AG10803 (cell line): ENCODE data around the gene DISC1.
"Not testable (repeated sequence)": the region's sequence is repeated elsewhere in the genome, so short reads cannot be mapped to it uniquely, and the experiment has no call there.

Experiments
- DNase-seq: peaks from one replicate; pipeline ENCODE4 v3.0.0; 2010; ENCODE audit warnings: low read depth
- H3K4me3 ChIP-seq: 2 replicates; pipeline ENCODE4 v1.5.1; 2011; ENCODE audit warnings: mild to moderate bottlenecking, low read length, control low read depth
- TF ChIP-seq, protein P1 (sequence below): conservative IDR thresholded peaks from 2 replicates; pipeline ENCODE4 v1.5.1; 2011; ENCODE audit warnings: mild to moderate bottlenecking, low read length, control low read depth, inconsistent platforms

The DISC1 gene

DNA sequence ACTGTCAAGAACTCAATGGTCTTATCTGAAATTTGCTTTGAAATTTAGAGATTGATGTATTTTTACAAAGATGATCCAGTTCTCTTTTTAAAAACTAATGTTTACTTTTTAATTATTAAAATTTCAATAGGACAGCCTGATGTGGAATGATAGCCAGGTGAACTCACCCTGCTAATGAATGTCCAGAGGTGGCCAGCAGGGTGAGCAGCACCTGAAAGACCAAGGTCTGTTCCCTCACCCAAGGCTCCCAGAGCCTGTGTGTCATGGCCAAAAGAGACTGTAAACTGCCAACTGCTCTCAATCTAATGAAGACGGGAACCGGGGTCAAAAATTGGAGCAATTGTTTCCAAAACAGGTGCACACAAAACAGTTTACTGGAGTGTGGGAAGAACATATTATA is 340.4 kb downstream of the DISC1 start:
- no peak overlapping the region for H3K4me3 ChIP-seq
- no peak for DNase-seq
- TF ChIP-seq, protein P1, sequence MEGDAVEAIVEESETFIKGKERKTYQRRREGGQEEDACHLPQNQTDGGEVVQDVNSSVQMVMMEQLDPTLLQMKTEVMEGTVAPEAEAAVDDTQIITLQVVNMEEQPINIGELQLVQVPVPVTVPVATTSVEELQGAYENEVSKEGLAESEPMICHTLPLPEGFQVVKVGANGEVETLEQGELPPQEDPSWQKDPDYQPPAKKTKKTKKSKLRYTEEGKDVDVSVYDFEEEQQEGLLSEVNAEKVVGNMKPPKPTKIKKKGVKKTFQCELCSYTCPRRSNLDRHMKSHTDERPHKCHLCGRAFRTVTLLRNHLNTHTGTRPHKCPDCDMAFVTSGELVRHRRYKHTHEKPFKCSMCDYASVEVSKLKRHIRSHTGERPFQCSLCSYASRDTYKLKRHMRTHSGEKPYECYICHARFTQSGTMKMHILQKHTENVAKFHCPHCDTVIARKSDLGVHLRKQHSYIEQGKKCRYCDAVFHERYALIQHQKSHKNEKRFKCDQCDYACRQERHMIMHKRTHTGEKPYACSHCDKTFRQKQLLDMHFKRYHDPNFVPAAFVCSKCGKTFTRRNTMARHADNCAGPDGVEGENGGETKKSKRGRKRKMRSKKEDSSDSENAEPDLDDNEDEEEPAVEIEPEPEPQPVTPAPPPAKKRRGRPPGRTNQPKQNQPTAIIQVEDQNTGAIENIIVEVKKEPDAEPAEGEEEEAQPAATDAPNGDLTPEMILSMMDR: no peak

DNA sequence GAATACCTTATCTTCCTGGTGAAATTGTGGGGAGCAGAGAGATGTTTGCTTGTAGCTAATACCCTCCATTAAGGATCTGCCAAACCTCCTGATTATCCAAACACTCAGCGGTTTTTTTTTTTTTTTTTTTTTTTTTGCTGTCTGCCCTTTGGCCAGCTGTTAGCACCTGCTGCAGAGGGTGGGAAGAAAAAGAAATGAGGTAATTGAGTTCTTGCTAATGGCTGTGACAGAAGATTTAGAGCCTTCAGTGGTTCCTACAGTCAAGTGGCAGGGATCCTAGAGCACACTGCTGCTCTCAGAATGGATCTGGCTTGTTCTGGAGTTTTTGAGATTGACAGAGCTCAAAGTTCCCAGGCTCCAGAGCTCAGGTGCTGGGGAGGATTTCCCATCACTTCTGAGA is 342.5 kb downstream of the DISC1 start:
- H3K4me3 ChIP-seq: no peak overlapping the region
- TF ChIP-seq, protein P1: no peak
- no peak for DNase-seq

DNA sequence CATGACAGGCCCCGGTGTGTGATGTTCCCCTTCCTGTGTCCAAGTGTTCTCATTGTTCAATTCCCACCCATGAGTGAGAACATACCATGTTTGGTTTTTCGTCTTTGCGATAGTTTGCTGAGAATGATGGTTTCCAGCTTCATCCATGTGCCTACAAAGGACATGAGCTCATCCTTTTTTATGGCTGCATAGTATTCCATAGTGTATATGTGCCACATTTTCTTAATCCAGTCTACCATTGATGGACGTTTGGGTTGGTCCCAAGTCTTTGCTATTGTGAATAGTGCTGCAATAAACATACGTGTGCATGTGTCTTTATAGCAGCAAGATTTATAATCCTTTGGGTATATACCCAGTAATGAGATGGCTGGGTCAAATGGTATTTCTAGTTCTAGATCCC is 343.2 kb downstream of the DISC1 start:
- not testable (repeated sequence) for H3K4me3 ChIP-seq, DNase-seq

DNA sequence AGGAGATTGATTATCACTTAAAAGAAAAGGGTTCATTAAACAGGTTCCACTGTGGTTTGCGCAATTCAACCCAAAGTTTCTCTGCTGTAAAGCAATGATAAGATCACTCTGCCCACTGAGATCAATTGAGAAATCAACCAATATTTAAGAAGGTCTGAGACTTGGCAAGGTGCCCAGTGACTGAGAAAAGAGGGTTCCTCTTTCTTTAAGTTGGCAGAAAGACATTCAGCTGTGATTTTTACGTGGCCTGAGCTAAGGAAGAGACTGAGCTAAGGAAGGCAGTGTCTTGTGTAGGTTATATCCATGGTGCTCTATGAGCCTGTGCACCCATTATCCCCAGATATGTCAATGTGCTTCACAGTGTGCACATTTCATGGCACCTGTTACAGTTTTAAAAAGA is 344.1 kb downstream of the DISC1 start:
- TF ChIP-seq, protein P1: no peak
- DNase-seq: no peak
- H3K4me3 ChIP-seq: no peak overlapping the region

DNA sequence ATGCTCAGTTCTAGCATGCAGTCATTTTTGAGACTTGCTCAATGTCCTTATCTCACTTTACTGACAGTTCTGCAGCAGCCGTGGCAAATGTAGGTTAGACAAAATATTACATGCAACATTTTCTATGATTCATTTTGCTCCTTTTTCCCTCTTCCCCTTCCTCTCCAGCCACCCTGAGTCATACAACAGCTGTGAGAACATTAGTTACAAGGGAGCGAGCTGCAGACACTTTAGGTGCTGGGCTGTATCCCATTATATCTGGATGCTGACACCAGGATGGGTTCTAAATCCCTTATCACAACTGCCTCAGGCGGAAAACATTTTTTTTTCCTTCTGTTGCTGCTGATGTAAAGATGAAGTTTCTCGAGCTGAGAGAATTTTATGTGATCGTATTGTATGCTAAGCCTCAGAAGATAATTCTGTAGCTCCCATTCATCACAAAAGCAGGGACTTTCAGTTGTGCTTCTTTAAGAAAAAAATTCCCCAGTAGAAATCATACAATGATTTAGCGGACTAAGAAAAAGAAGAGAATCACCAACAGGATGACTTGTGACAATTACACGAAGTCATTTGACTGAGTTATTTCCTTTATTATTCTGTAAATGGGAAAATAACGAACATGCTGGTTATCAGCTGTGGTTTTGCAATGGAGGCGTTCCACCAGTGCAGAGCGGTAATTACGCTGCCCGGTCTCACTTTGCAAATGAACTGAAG is 345.0 kb downstream of the DISC1 start:
- no peak overlapping the region for H3K4me3 ChIP-seq
- no peak for DNase-seq
- TF ChIP-seq, protein P1: no peak

DNA sequence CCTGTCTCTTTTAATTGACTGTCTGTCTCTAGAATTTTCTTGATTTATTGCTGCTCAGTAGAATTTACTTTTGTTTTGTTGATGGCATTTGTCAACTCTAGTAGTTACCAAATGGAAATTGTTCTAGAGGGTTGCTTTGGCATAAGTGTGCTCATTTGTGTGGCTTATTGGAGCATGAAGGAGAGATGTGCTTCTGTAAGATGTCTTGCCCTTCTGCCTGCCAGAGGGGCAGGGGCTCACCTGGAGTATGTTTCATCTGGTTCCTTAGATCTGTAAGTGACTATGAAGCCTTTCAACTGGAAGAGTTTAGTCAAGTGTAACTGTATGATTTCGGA is 345.5 kb downstream of the DISC1 start:
- no peak for DNase-seq
- TF ChIP-seq, protein P1: no peak
- H3K4me3 ChIP-seq: no peak overlapping the region

DNA sequence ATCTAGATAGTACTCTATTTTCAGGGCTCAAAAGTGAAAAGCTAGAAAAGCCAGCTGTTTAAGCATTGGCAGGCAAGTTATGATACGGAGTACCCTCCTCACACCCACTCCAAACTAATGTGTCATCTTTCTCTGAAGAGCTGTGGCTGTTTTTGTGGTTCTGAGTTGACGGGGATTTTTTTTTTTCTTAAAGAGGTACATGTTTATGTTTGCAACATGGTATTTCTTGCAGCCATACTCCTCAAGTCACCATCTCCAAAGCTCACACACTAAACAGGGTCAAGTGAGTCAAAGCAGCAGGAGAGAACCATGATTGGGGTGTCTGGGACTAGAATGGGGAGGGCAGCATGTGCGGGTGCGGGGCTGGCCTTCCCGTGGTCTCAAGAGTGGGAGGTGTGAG is 347.2 kb downstream of the DISC1 start:
- DNase-seq: no peak
- TF ChIP-seq, protein P1: no peak
- H3K4me3 ChIP-seq: no peak overlapping the region

DNA sequence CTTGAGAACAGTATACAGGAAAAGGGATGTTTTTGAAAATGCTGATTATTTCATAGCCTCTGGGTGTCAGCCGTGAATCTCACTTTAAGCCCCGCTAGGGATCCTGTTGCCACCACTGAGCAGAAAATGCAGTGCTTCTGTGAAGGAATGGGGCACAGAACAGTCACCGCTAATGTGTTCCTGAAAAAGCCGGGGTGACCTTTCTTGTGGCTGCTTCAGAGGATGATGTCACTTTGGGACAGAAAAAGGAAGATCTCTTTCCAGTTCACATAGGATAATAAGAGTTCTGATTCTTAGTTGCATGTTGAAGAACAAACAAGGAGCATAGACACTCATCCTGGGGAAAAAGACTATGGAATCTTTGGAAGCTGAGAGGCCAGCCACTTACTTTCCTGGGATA is 349.6 kb downstream of the DISC1 start:
- TF ChIP-seq, protein P1: no peak
- no peak for DNase-seq
- H3K4me3 ChIP-seq: no peak overlapping the region
